GM18517 (cell line): ENCODE data around the gene ZFPL1.

Experiments
- ATAC-seq: cut with Tn5 transposase; IDR thresholded peaks from one replicate; pipeline ENCODE4 v1.9.1; 2021; ENCODE audit warnings: mild to moderate bottlenecking, moderate library complexity; ENCODE audit not compliant: unreplicated experiment

ZFPL1 gene

DNA sequence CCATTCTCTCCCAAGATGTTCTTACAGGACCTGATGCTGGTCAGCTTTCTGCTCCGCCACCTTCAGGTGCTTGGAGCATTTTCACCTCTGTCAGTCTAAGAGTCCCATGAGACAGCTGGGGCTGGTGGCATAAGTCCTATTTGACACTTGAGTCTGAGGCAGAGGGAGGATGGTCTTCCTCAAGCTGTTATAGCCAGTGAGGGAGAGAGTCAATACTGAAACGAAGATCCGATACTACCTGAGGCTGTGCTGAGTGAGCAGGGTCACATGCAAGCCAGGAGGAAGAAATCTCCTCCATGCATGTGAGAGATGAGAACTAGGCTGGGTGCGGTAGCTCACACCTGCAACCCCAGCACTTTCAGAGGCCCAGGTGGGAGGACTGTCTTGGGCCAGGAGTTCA is 5.6 kb downstream of the ZFPL1 start:
- ATAC-seq: no peak

DNA sequence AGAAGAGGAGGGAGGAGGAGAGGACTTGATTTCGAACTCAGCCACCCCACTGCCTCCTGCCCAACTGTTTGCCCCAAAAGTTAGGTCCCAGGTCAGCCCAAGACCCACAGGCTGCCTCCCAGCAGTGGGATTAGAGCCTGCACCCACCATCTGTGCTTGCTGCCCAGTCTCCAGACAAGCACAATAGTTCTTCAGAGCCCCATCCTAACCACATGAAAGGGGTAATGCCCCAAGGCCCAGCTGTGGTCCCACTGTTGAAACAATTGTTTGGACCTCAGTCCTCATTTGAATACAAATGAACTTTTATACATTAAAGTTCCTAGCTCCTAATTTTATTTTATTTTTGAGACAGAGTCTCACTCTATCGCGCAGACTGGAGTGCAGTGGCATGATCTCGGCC is 6.6 kb downstream of the ZFPL1 start:
- no peak for ATAC-seq

DNA sequence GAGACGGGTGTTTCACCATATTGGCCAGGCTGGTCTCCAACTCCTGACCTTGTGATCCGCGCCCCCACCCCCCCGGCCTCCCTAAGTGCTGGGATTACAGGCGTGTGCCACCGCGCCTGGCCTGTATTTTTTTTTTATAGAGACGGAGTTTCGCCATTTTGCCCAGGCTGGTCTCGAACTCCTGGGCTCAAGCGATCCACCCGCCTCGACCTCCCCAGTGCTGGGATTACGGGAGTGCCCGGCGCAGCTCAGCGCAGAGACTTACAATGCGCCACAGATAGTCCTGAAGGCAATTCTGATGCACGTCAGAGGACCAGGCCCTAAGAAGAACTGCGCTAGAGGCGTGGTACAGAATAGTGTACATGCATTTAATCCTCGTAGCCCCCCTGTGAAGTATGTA is 11.4 kb downstream of the ZFPL1 start:
- ATAC-seq: no peak

DNA sequence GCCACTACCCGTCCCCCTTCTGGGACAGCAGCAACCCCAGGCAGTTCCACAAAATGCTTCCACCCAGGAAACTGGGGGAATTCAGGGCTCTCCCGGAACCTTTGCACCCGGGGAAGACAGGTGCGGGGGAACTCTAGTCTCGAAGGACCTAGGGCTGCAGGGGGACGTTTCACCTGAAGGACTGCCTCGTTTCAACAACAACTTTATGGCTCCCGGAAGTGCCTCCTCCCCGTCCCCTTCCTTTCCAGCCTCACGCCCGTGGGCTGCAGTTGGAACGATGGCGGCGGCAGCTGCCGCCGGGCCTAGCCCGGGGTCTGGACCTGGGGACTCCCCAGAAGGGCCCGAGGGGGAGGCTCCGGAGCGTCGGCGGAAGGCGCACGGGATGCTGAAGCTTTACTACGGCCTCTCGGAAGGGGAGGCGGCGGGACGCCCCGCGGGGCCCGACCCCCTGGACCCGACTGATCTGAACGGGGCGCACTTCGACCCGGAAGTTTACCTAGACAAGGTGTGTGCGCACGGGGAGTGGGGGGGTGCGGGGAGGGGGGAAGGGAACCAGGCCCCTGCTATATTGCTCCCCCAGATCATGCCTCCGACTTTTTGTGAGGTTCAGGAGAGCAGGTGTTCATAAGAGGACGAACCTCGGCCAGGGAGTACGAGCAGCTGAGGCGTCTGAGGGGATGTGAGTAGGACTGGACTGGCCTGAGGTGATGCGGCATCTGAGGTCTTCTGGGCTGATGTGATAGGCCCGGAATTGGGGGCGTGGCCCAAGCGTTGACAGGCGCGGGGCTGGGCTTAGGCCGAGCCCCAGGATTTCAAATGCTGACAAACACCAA is 12.2 kb downstream of the ZFPL1 start, which contains the start of gene VPS51:
Gene VPS51 (plus strand): TSS at position 241 of the 833 bp plus-strand sequence. CDS start 37 bp downstream, at position 278.
- ATAC-seq: peak; percentile 65

DNA sequence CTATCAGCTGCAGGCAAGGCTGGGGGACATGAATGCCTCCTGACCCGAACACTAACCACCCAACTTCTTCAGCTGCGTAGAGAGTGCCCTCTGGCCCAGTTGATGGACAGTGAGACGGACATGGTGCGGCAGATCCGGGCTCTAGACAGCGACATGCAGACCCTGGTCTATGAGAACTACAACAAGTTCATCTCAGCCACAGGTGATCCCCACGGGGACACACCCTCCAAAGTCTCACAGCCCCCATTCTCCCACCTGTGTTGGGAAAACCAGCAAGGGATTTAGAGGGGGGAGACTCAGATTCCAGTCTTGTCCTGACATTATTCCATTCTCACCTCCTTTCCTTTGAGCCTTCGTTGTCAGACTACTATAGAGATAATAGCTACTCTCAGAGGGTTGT is 12.9 kb downstream of the ZFPL1 start:
- ATAC-seq: no peak

DNA sequence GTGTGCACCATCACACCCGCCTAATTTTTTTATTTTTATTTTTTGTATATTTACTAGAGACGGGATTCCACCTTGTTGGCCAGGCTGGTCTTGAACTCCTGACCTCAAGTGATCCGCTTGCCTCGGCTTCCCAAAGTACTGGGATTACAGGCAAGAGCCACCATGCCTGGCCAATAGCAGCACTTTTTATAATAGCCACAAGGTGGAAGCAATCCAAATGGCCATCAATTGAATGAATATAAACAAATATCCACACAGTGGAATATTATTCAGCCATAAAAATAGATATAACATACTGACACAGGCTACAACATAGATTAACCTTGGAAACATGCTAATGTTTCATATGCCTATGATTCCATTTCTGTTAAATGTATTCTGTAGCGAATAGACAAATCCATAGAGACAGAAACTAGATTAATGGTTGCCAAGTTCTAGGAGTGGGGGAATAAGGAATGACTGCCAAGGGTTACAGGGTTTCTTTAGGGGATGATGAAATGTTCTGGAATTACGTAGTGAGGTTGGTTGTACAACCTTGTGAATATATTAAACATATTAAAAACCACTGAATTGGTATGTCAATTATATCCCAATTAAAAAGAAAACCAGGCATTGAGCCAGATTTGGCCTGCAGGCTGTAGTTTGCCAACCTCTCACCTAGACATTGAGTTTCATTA is 16.8 kb downstream of the ZFPL1 start:
- no peak for ATAC-seq

DNA sequence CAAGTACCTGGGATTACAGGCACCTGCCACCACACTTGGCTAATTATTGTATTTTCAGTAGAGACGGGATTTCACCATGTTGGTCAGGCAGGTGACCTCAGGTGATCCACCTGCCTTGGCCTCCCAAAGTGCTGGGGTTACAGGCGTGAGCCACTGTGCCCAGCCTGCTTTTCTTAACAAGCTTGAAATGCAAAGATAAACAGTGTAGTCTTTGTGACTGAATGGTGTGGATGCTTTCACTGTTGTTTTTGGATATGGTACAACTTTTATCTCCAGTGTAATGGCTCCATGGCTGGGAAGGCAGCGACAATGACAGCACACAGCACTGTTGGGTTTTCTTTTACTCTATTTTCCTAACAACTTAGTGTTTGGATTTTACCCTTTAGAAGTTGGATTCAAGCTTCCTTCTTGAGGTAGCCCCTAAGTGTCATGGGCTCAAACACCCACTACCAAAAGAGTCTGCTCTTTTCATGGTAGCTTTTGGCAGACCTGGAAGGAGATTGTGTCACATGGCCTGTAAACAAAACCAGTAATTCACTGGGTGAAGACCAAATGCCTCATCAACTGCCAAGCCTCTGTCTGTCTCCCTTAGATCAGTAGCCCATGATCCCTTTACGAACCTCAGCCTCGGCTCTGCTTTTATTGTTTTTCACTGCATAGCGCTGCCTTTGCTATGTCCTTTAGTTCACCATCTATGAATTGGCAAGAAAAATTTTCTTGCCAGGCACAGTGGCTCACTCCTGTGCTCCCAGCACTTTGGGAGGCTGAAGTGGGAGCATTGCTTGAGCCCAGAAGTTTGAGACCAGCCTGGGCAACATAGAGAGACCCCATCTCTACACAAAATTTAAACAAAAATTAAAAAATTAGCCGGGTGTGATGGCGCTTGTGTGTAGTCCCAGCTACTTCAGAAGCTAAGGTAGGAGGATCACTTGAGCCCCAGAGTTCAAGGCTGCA is 18.4 kb downstream of the ZFPL1 start:
- no peak for ATAC-seq

DNA sequence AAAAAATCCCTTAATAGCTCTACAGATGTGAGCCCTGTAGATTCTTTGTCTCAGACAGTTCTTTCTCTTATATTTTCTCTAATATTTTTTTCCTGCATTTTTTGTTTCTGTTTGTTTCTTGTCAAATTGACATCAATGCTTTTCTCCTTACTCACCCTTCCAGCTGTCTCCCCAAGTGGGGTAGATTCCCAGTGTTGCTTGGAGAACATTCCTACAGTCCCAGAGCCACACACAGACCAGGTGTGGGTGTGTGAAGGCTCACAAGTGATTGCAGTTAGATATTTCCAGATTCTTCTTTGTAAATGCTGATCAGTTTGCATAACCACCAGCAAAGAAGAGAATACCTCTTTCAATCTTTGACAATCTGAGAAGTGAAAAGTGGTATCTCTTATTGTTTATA is 19.5 kb downstream of the ZFPL1 start:
- no peak for ATAC-seq

DNA sequence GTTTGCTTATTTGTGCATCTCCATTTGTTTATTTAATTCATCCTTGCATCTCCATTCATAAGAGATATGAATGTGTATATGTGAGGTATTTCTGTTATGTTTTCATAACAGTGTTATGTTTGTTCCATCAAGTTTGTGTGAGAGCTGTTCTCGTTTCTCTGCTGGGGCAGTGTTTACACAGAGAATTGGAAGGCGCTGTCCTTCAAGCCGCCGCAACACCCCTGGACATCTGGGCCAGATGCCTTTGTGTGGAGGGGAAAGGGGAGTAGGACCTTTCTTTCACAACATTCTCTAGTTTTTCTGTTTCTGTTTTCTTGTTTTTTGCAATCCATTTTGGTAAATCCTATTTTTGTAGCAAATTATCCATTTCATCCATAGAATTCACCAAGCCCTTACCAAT is 20.6 kb downstream of the ZFPL1 start:
- ATAC-seq: no peak

DNA sequence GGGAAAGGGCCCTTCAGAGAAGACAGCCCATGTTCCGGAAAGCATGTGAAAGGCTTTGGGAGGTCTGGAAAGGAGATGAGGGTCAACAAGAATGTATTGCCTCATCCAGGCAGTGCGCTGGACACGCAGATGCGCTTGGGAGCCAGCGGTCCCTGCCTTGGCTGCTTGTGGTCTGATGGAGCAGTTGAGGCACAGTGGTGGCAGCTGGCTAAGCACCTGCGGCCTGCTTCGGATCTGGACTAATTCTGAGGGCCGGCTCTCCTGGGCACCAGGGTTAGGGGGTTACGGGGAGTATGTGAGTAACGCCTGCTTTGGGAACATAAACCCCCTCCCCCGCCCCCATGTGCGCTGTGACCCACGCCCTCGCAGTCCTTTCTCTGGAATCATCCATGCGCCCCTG is 23.1 kb downstream of the ZFPL1 start:
- no peak for ATAC-seq

DNA sequence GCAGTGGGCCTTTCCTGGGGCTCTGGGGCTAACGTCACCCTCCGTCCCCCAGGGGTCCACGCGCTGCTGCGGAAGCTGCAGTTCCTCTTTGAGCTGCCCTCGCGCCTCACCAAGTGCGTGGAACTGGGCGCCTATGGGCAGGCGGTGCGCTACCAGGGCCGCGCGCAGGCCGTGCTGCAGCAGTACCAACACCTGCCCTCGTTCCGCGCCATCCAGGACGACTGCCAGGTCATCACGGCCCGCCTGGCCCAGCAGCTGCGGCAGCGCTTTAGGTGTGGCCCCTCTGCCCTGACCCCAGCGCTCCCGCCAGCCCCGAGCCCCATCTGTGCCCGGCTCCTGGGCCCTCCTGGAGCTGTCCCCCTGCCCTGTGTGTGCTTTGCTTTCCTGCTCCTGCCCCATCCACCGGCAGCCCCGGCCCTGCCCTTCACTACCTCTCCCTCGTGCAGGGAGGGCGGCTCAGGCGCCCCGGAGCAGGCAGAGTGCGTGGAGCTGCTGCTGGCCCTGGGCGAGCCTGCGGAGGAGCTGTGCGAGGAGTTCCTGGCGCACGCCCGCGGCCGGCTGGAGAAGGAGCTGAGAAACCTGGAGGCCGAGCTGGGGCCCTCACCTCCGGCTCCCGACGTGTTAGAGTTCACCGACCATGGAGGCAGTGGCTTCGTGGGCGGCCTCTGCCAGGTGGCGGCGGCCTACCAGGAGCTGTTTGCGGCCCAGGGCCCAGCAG is 23.9 kb downstream of the ZFPL1 start:
- no peak for ATAC-seq

DNA sequence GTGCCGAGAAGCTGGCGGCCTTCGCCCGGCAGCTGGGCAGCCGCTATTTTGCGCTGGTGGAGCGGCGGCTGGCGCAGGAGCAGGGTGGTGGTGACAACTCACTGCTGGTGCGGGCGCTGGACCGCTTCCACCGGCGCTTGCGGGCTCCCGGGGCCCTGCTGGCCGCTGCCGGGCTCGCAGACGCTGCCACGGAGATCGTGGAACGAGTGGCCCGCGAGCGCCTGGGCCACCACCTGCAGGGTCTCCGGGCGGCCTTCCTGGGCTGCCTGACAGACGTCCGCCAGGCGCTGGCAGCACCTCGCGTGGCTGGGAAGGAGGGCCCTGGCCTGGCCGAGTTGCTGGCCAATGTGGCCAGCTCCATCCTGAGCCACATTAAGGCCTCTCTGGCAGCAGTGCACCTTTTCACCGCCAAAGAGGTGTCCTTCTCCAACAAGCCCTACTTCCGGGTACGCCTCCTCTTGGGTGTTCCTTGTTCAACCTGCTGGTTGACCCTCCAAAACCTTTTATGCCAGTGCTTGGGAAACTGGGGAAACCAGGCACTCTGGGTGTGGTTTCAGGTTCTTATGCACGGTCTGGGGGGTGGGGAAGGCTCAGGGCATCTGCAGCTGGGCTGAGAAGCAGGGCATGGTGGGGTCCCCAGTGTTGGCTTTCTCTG is 24.6 kb downstream of the ZFPL1 start:
- ATAC-seq: no peak

DNA sequence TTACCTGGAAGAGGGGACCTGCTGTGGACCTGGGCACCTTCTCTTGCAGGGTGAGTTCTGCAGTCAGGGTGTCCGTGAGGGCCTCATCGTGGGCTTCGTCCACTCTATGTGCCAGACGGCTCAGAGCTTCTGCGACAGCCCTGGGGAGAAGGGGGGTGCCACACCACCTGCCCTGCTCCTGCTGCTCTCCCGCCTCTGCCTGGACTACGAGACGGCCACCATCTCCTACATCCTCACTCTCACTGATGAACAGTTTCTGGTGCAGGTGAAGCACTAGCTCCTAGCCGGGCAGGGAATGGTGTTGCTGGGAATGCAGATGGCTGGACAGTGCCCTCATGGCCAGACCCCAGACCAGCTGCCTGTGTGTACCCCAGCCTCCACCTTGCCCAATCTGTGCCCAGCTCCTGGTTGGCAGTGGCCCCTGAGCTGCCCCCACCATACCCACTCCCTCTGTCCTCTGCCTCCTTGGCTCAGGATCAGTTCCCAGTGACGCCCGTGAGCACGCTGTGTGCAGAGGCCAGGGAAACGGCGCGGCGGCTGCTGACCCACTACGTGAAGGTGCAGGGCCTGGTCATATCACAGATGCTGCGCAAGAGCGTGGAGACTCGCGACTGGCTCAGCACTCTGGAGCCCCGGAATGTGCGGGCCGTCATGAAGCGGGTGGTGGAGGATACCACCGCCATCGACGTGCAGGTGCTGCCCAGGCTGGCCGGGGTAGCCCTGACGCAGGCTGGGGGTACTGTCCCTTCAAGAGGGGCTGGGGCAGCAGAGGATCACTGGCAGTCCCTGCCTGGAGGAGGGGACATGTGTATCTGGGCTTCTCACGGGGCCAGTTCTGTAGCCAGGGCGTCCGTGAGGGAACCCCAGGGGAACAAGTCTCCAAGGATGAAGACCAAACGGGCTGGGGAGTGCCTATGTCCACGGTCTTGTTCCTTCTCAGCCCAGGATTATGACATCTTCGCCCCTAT is 25.5 kb downstream of the ZFPL1 start:
- no peak for ATAC-seq

DNA sequence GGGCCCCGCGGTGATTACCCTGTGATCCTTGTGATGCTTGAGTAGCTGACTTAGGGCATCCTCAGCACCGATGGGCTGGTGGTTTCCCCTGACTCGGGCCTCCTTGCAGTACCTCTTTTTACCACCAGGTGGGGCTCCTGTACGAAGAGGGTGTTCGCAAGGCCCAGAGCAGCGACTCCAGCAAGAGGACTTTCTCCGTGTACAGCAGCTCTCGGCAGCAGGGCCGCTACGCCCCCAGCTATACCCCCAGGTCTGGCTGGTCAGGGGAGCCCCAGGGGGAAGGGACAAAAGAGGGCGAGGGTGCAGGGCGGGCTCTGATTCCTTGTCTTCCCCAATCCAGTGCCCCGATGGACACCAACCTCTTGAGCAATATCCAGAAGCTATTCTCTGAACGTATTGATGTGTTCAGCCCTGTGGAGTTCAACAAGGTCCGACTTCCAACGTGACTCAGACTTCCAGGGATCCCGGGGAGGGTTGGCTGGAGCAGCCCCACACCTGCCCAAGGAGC is 26.4 kb downstream of the ZFPL1 start:
- ATAC-seq: no peak

DNA sequence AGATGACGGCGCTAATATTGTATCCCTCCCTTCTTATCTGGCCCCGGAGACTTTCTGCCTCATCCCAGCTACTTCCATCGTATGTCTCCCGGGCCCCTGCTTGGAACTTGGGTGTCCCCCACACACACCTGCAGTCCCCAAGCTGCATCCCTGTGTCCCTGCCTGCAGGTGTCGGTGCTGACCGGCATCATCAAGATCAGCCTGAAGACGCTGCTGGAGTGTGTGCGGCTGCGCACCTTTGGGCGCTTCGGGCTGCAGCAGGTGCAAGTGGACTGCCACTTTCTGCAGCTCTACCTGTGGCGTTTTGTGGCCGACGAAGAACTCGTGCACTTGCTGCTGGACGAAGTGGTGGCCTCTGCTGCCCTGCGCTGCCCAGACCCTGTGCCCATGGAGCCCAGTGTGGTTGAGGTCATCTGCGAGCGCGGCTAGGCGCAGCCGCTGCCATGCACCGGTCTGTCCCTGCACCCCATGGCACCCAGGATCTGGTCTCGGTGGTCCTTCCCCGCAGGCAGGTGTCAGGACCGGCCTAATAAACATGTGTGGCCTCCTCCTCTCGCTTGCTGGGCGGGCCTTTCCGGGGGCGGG is 27.2 kb downstream of the ZFPL1 start:
- ATAC-seq: no peak

DNA sequence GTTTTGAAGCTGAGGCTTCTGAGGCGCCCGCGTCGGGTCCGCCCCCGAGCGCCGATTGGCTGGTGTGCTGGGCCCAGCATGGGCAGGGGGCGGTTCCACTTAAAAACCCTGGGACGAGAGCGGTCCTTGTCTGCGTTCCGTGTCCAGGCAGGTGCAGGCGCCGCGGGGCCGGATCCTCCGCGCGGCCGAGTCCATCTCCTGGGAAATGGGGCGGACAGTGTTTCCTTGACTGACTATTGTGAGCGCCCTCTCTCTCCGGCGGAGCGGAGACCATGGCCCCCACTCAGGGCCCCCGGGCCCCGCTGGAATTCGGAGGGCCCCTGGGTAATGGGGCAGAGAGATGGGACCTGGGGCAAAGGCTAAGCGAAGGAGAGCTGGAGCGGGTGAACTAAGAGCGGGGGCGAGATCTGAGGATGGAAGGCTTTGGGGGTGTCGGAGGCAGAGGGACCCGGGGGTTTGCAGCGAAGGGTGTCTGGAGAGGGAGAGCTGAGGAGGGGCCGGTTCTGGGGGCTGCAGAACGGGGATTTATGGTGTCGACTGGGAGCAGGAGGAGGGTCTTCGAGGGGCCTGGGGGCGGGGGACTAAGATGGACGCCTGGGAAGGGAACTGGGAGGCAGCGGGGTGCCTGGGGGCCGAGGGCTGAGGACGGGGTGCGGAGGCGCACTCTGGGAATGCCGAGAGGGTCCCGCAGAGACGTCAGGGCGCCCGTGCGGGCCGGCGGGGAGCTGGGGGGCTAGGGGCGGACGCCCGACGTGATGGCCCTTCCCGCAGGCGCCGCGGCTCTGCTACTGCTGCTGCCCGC is 27.9 kb downstream of the ZFPL1 start, which contains the start of gene TM7SF2:
Gene TM7SF2 (plus strand): TSS at position 129 of the 802 bp plus-strand sequence. CDS start 144 bp downstream, at position 273.
- no peak for ATAC-seq
